ENCODE data around the gene KLRD1. TPM values are rescaled to one million over a fixed set of nuclear protein-coding genes. Genes with fewer than 3 reads are reported as not detected.

KLRD1 gene
- total and polyA plus RNA-seq, 2 of the 4 experiments (the other 2 are of a cell fraction), result under 0.01 TPM

DNA sequence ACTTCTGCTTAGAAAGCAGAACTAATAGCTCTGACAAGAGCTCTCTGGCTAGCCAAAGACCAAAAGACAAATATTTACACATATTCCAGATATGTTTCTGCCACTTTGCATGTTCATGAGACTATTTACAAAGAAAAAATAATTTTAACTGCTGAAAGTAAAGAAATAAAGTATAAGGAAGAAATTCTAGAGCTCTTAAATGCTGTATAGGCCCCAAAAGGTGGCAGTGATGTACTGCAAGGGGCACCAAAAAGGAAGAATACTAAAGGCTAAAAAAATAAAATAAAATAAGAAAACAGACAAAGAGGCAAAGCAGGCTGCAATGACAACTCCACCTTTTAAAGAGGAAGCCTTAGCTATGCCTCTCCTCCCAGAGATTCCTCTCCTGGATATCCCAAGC lies 59.2 kb downstream of the KLRD1 start:
- dilution Hi-C loops (cut with HindIII; ENCODE audit: low sequenced_read_pairs, unreplicated experiment) (no loop called here), in situ Hi-C loops (cut with MboI; ENCODE audit: low sequenced_read_pairs) (no loop called here), intact Hi-C loops (cut with micrococcal nuclease) (loop anchor here (1.0 to 2.0 kb wide), 4 partner anchors 130 to 383 kb away; partner anchors contain the start of gene STYK1)
- Histone ChIP-seq H3K4me3 (ENCODE audit: insufficient read depth, low read depth, low read length) (no peak overlapping the region), H3K14ac (replicated peaks; ENCODE audit: low read depth, low read length) (no peak overlapping the region), H3K4me2 (ENCODE audit: low read depth, low read length) (no peak overlapping the region), H4K20me1 (ENCODE audit: insufficient read depth, low read length) (no peaks in the 10 kb centered on the region), H3K9me3 (ENCODE audit: control insufficient read depth, insufficient read depth, low read length) (no peaks in the 10 kb centered on the region), H4K8ac (ENCODE audit: low read depth in 2 of 2, low read length in 2 of 2) (no peak overlapping the region; a peak in 1 of 4 replicates), H3K79me1 (ENCODE audit: low read depth in 1 of 2, low read length in 2 of 2) (no peaks in the 10 kb centered on the region), H2AK5ac (ENCODE audit: low read depth, low read length) (no peak overlapping the region), H2BK15ac (ENCODE audit: low read depth, low read length) (no peak overlapping the region), H2BK120ac (ENCODE audit: low read depth, low read length) (no peak overlapping the region), H2AK9ac (replicated peaks; ENCODE audit: low read depth, low read length, poor library complexity) (no peak overlapping the region), H4K5ac (ENCODE audit: low read depth, low read length) (no peak overlapping the region), H3K9me1 (ENCODE audit: insufficient read depth, low read length) (no peaks in the 10 kb centered on the region), H2BK20ac (ENCODE audit: low read depth, low read length) (no peak overlapping the region), H3K4me1 (ENCODE audit: control insufficient read depth, insufficient read depth, low read length) (peaks cover 22% of the 10 kb centered on the region), H3K18ac (ENCODE audit: low read depth, low read length) (no peak overlapping the region), H3K9ac (ENCODE audit: low read depth, low read length) (no peak overlapping the region), H3K23ac (ENCODE audit: low read depth, low read length) (no peak overlapping the region), H3K56ac (ENCODE audit: extremely low read depth, insufficient read depth, low read length) (no peak overlapping the region), H3K27me3 (ENCODE audit: control insufficient read depth, insufficient read depth, low read length) (no peaks in the 10 kb centered on the region), H3K36me3 (ENCODE audit: control insufficient read depth, insufficient read depth, low read length) (no peaks in the 10 kb centered on the region), H4K91ac (ENCODE audit: insufficient read depth, low read depth, low read length) (no peak overlapping the region), H3K27ac (ENCODE audit: insufficient read depth, low read length) (no peak overlapping the region), H2AFZ (replicated peaks; ENCODE audit: low read length, poor library complexity) (no peak overlapping the region), H3K4ac (ENCODE audit: low read depth, low read length) (no peak overlapping the region), H2BK5ac (ENCODE audit: low read depth, low read length, poor library complexity, severe bottlenecking) (no peak overlapping the region)
- no TSS peak for BruUV-seq (replicated peaks)
- TF ChIP-seq, protein P1, sequence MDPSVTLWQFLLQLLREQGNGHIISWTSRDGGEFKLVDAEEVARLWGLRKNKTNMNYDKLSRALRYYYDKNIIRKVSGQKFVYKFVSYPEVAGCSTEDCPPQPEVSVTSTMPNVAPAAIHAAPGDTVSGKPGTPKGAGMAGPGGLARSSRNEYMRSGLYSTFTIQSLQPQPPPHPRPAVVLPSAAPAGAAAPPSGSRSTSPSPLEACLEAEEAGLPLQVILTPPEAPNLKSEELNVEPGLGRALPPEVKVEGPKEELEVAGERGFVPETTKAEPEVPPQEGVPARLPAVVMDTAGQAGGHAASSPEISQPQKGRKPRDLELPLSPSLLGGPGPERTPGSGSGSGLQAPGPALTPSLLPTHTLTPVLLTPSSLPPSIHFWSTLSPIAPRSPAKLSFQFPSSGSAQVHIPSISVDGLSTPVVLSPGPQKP (IDR thresholded peaks at IDR 0.05; ENCODE audit: borderline replicate concordance, low read depth, low read length), result no peak
- TF ChIP-seq CEBPB (IDR thresholded peaks at IDR 0.05; ENCODE audit: low read depth, low read length) (no peak), RCOR1 (IDR thresholded peaks at IDR 0.05; ENCODE audit: insufficient replicate concordance, low read length) (no peak), POLR2A (IDR thresholded peaks at IDR 0.05; ENCODE audit: low read depth, low read length) (no peak), MAZ (IDR thresholded peaks at IDR 0.05; ENCODE audit: borderline replicate concordance, low read depth, low read length) (no peak), CHD1 (IDR thresholded peaks at IDR 0.05; ENCODE audit: low read depth, low read length) (no peak), RFX5 (IDR thresholded peaks at IDR 0.05; ENCODE audit: low read depth, low read length) (no peak), MXI1 (IDR thresholded peaks at IDR 0.05; ENCODE audit: borderline replicate concordance, low read depth, low read length) (no peak), MAFK (IDR thresholded peaks at IDR 0.05; ENCODE audit: low read depth, low read length) (no peak), BHLHE40 (IDR thresholded peaks at IDR 0.05; ENCODE audit: low read depth, low read length) (no peak), NFE2L2 (IDR thresholded peaks at IDR 0.05; ENCODE audit: low read depth, low read length) (no peak), USF2 (IDR thresholded peaks at IDR 0.05; ENCODE audit: low read depth, low read length) (no peak), FOS (IDR thresholded peaks at IDR 0.05; ENCODE audit: low read depth, low read length) (no peak), SMC3 (IDR thresholded peaks at IDR 0.05; ENCODE audit: low read depth, low read length) (peak; percentile 23; the same call in 1 of the 2 replicates), RAD21 (IDR thresholded peaks at IDR 0.05; ENCODE audit: low read length) (peak; percentile 40; the same call in 1 of the 2 replicates)
- TF ChIP-seq, protein P2, sequence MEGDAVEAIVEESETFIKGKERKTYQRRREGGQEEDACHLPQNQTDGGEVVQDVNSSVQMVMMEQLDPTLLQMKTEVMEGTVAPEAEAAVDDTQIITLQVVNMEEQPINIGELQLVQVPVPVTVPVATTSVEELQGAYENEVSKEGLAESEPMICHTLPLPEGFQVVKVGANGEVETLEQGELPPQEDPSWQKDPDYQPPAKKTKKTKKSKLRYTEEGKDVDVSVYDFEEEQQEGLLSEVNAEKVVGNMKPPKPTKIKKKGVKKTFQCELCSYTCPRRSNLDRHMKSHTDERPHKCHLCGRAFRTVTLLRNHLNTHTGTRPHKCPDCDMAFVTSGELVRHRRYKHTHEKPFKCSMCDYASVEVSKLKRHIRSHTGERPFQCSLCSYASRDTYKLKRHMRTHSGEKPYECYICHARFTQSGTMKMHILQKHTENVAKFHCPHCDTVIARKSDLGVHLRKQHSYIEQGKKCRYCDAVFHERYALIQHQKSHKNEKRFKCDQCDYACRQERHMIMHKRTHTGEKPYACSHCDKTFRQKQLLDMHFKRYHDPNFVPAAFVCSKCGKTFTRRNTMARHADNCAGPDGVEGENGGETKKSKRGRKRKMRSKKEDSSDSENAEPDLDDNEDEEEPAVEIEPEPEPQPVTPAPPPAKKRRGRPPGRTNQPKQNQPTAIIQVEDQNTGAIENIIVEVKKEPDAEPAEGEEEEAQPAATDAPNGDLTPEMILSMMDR (conservative IDR thresholded peaks at IDR 0.05; ENCODE audit: low read depth, low read length), result peak; percentile 47
- DNase-seq (no peak), ATAC-seq (ENCODE audit: low read depth) (no peak)
- ChIA-PET POLR2A (ENCODE audit: unreplicated experiment) (no interaction called here), CTCF (interaction anchor here (0.6 to 1.2 kb wide), 8 partner anchors 15 to 351 kb away, joined by 3 to 5 read pairs (median 3); partner anchors contain the start of gene MAGOHB)
